ENCODE results near the gene DYDC2.
"Not testable (repeated sequence)": the region's sequence is repeated elsewhere in the genome, so short reads cannot be mapped to it uniquely, and the experiment has no call there.

DYDC2 gene, protein sequence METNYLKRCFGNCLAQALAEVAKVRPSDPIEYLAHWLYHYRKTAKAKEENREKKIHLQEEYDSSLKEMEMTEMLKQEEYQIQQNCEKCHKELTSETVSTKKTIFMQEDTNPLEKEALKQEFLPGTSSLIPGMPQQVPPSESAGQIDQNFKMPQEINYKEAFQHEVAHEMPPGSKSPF

DNA sequence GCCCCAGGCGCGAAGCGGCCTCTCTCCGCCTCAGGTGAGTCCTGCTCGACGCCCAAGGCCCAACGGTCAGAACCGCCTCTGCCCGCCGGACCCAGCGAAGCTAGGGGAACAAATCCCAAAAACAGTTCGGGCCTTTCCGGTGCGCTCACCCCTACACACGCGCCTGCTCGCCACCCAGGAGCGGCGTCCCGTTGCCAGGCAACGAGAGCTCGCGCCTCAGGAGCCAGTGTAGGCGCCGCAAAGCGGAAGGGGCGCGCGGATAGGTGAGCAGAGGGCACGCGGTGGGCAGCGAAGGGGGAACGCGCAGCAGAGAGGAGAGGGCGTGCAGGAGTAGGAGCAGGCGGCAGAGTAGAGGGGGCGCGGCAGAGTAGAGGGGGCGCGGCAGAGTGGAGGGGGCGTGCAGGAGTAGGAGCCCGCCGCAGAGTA is at the start of gene DYDC2, which contains the start of gene DYDC1:
TSS of gene DYDC2 (plus strand) at position 219 of the 426 bp plus-strand sequence. CDS start 5,663 bp downstream, outside the sequence.
TSS of gene DYDC1 (minus strand) at position 193 of the 426 bp plus-strand sequence. CDS start 4,154 bp downstream, outside the sequence.
- DNase-seq (ENCODE audit: low spot score), result no peak

DNA sequence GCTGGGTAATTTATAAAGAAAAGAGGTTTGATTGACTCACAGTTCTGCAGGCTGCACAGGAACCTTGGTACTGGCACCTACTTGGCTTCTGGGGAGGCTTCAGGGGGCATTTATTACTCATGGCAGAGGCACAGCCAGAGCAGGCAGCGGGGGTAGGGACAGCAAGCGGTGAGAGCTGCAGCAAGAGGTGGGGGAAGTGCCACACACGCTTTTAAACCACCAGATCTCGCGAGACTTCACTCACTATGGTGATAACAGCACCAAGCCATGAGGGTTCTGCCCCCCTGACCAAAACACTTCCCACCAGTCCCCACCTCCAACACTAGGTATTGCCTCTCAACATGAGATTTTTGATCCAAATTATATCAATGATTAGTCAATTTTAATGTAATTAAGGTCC is 43.1 kb upstream of the DYDC2 start:
- no peak for DNase-seq (ENCODE audit: low spot score)

DNA sequence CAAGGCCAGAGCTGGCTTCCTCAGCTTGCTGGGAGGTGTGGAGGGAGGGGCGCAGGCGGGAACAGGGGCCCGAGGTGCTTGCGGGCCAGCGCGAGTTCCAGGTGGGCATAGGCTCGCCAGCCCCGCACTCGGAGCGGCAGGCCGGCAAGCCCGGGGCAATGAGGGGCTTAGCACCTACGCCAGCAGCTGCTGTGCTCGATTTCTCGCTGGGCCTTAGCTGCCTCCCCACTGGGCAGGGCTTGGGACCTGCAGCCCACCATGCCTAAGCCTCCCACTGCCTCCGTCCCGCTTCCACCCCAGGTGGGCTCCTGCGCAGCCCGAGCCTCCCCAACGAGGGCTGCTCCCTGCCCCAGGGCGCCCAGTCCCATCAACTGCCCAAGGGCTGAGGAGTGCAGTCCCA is 41.2 kb upstream of the DYDC2 start:
- DNase-seq (ENCODE audit: low spot score), result no peak

DNA sequence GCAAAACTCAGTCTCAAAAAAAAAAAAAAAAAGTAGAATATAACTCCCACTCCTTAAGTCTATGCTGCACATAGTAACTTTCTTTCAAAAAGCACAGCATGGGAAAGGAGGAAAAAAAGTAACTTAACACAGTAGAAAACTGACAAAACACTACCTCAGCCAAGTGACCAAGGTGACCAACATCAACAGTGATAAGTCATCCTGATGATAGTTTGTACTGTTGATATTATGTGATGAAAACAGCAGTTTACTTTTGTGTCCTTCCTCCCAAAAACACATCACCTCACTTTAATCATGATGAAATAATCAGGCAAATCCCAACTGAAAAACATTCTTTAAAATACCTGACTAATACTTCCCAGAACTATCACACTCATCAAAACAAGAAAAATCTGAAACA is 37.8 kb upstream of the DYDC2 start:
- DNase-seq (ENCODE audit: low spot score), result no peak

DNA sequence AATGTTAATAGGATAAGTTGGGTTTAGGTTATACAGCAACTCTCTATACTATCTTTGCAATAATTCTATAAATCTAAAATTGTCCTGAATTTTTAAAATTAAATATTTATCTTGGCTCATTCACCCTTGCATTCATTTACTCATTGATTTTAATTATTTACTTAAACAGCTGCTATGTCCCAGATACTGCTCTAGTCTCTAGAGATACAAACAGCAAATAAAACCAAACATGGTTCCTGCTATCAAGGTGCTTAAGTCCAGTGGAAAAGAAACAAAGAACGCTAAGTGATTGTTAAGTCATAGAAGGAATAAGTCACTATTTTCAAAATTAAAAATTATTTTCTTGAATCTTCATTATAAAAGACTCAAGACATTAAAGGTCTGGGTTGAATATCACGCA is 37.3 kb upstream of the DYDC2 start:
- DNase-seq (ENCODE audit: low spot score), result no peak

DNA sequence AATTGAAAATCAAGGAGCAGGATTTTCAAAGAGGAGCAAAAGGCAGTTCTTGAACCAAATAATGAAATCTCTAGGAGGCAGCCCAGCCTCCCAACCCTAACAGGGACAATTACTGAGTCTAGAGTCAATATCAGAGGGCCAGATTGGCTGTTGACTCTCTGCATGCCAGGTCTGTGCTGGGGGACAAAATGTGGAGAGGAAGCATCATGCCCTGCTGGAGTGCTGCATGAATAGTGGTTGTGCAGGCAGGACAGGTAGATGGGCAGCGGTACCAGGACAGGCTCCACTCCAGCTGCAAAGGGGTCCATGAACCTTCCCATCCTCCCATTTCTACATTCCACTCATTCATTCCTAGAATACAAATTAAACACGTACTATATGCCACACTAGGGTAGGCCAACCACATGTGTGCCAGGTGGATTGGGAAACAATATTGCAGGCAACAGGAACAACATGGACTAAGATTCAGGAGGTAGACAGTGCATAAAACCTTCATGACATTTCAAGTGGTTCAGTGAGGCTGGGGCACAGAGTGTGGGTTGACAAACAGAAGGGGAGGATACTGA is 36.8 kb upstream of the DYDC2 start:
- no peak for DNase-seq (ENCODE audit: low spot score)

DNA sequence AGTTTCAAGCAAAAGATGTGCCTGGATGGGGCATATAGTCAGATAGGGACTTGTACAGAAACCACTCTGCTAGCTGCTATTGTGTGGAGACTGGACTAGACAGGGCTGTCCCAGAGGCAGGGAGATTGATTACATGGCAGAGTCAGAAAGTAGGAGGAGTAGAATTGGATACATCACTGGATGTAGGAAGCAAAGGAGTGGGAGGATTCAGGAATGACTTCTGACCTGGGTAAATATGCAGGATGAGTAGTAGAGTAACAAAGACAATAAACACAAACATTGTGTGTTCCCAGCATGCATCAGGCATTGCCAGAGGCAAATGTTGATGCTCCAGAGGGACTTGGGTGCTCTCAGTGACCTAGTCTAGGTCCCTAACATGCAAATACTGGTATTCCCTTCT is 36.2 kb upstream of the DYDC2 start:
- DNase-seq (ENCODE audit: low spot score), result no peak

DNA sequence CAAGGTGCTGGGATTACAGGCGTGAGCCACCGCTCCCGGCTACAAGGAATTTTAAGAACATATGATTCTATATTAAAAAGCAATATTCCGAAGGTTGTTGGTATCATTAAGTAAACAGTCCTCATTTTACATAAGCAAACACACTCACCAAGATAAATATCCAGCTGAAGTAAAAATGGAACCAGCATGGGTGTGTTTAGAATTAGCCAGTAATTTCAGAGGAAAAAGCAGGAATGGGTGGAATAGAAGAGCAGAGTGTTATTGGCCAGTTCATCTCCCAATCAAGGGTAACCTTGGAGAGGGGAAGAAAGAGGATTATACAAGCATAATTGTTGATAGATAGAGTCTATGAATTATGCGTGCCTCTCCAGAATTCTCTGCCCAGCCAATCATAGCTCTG is 35.4 kb upstream of the DYDC2 start:
- no peak for DNase-seq (ENCODE audit: low spot score)

DNA sequence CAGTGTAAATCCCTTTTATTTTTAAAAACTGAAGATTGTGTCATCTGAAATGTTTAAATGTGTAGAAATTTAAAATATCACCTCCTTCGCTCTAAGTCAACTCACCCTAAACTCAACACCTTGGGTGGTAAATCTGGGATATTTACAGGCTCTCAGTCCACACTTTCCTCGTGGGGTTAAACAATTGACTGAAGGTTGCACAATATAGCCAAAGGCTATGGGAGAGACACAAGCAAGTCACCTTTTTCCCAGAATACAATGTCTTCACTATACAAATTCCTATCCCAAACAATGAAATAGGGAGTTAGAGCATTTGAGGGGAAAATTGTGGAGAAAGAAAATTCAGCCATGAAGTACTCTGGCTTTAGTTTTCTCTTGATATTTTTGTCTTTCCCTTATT is 34.4 kb upstream of the DYDC2 start:
- DNase-seq (ENCODE audit: low spot score), result no peak

DNA sequence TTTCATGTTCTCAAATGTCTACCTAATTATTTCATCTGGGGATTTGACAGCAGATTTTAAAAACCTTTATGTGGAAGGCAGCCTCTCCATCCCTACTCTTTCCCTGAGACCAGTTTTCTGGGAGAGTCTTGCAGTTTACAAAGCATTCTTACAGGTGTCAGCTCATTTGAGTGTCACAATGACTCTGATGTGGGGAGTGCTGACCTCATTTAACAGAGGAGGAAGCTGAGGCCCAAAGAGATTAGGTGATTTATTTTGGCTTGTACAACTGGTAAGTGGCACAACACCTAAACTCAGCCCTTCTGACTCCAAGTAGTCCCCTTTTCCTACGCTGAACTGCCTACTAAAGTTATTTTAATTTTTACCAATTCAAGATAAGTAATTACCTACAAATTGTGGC is 33.9 kb upstream of the DYDC2 start:
- no peak for DNase-seq (ENCODE audit: low spot score)

DNA sequence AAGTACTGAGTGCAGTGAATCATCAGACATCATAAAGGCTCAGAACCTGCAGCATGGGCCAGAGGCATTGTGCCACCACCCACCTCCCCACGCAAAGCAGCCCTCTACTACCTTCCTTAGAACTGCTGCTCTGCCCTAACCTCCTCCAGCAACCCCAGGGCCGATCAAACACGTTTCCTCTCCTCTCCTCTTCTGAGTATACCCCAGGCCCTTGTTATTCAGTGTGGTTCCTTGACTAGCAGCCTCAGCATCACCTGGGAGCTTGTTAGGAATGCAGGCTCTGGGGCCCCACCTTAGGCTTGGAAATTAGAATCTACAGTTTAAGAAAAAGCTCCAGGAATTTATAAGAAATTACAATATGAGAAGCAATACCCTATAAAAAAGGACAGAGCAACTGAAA is 33.3 kb upstream of the DYDC2 start:
- DNase-seq (ENCODE audit: low spot score), result no peak

DNA sequence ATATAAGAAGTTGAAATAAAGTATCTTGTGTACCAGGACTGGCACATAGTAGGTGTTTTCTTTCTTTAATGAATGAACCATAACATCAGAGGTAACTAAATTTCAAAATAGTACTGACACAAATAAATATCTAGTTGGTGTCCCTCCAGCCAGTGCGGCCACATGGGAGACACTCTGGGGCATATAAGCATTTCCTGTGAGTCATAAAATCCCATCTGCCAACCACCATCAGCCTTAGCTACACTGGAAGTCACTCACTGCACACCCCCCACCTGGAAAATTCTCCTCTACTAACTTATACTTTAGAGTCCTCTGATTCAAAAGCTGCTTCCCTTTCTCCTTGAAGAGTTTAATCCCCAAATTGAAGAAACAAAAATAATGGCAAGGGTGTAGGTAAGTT is 32.5 kb upstream of the DYDC2 start:
- no peak for DNase-seq (ENCODE audit: low spot score)

DNA sequence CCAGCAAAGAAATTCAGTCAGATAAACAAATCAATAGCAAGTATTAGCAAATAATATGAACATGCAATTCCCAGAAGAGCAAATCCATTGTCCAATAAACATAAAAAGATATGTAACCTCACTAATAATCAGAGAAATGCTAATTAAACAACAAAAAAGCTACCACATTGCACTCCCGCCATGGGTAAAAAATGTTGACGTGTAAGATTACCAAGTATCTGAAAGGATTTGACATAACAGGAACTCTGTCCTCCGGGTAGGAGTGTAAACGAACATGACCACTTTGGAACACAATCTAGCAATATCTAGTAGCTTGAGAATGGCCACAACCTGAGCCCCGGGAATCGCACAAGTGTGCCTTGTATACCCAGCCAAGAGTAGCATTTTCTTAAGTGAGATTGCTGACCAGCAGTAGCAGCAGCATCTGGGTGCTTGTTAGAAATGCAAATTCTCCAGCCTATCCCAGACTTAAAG is 31.7 kb upstream of the DYDC2 start:
- DNase-seq (ENCODE audit: low spot score), result no peak

DNA sequence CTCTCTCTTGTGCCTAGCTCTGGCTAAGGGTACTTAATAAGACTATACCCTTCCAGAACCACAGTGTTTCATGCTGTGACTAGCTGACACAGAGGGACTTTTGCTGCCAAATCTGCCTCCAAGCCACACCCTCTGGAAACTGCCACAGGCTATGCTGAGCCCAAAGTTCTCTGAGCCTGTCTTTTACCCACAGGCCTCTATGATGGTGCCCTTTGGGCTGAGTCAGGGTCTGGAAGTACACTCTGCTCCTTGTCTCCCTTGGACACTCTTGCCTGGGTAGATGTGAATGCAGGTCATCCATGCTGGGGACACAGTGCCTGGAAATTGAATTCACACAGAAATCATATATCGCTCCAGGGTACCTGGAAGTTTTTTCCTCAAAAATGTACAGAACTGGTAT is 22.6 kb upstream of the DYDC2 start:
- DNase-seq (ENCODE audit: low spot score), result no peak

DNA sequence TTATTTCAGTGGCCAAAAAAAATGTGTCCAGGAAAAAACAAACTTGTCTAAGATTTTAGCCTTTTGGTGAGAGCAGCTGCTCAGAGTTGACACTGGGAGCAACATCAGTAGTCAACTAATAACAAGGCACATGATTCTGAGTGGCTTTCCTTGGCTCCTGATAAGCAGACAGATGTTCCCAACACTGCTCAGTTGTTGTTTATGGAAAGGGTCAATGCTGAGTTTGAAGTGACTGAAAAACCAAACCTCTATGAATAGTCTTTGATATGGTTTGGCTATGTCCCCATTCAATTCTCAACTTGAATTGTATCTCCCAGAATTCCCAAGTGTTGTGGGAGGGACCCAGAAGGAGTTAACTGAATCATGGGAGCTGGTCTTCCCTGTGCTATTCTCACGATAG is 12.3 kb upstream of the DYDC2 start:
- no peak for DNase-seq (ENCODE audit: low spot score)

DNA sequence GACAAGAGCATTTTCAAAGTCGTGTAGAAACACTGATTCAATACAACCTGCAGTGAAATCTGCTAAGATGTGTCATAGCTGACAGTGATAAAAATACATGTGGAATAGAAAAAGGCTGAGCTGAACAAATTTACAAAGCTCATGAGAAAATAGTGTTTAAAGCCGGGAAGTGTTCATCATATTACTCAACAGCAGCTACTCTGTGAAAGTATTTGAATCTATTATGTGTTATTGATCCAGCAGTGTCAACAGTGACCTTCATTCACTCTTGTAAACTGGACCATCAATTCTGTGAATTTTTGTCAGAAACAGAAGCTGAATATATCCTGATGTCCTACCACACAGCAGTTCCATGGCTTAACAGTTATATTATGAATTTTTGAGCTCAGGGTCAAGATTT is 11.7 kb upstream of the DYDC2 start:
- DNase-seq (ENCODE audit: low spot score), result no peak

DNA sequence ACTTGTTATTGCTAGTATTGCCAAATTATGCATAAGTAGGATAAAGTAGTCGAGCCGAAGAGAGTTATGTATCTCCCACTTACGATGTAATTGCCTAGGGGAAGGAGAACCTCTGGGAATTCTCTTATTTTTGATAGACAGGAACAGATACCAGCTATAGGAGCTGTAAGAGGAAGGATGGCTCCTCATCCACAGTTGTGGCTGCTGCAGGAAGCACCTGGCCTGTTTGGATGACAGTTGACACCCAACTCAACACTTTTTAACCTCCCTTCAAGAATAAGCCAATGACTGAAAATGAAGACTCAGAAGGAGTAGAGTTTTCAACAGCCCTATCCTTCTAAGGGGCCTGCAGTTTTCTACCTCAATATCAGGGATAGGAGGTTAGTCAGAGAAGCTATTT is 6.3 kb upstream of the DYDC2 start:
- no peak for DNase-seq (ENCODE audit: low spot score)

DNA sequence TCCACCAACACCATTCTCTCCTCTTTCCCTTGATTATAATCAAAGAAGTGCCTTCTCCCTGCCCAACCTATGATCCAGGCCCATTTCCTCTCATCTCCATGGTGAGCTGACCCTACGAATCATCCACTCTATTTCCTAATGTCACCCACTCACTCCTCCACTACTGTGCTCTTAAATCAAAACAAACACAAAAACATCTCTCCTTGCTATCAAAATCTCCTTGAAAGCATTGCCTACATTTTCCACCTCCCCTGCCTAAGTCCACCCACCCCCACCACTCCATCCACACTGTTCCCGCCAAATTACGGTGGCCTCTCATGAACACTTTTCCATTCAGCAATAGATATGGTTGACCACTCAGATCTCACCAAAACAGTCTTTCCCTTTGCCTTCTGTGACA is 5.4 kb upstream of the DYDC2 start:
- DNase-seq (ENCODE audit: low spot score), result no peak

DNA sequence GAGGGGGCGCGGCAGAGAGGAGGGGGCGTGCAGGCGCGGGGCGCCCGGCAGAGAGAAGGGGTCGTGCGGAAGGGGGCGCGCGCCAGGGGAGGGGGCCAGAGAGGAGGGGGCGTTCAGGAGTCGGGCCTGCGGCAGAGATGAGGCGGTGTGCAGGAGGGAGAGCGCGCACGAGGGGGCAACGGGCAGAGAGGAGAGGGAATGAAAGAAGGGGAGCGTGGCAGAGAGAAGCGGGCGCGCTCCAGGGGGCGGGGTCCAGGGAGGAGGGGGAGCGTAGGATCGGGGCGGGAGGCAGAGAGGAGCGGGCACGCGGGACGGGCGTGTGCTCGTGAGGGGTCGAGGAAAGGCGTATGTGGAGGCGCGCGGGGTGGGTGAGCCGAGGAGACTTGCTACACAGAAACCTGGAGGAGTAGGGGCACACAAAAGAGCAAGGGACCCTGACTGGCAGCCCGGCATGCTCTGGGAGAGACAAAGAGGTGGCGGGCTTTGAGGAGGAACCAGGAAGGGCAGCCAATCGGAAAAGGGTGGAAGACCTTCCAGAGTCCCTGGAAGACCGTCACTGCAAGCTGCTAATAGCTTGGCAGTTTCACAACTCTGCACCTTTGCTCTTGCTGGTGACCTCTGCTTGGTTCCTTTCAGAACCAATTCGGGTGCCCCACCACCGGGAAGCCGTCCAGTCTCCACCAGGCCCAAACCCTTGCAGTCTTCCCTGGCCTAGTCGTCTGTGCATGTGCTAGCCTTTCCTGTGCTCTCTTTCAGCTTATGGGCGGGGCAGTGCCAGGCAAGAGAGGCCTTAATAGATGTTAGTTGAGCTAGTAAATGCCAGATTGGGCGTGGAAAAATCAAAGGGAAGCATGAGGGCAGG is 639 bp downstream of the DYDC2 start:
- DNase-seq (ENCODE audit: low spot score), result no peak

DNA sequence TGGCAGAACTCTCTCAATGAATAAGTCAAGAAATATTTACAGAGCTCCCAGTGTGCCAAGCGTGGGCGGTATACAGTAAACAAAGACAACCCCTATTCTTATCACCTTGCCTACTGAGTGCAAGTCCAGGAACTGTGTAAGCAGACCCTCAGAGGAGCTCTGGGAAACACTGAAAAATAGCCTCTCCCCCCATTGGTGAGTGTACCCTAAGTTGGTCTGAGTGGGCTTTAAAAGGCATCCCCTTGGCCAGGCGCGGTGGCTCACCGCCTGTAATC is 1.2 kb downstream of the DYDC2 start:
- no peak for DNase-seq (ENCODE audit: low spot score)

DNA sequence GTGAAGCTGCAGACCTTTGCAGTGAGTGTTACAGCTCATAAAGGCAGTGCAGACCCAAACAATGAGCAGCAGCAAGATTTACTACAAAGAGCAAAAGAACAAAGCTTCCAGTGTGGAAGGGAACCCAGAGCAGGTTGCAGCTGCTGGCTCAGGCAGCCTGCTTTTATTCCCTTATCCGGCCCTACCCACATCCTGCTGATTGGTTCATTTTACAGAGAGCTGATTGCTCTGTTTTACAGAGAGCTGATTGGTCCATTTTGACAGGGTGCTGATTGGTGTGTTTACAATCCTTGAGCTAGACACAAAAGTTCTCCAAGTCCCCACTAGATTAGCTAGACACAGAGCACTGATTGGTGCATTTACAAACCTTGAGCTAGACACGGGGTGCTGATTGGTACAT is 2.3 kb downstream of the DYDC2 start:
- DNase-seq (ENCODE audit: low spot score), result not testable (repeated sequence)

DNA sequence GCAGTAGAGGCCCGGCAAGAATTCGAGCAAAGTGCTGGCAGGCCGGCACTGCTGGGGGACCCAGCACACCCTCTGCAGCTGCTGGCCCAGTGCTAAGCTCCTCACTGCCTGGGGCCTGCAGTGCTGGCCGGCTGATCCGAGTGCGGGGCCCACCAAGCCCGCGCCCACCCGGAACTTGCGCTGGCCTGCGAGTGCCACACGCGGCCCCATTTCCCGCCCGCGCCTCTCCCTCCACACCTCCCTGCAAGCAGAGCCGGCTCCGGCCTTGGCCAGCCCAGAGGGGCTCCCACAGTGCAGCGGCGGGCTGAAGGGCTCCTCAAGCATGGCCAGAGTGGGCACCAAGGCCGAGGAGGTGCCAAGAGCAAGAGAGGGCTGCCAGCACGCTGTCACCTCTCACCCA is 3.1 kb downstream of the DYDC2 start:
- no peak for DNase-seq (ENCODE audit: low spot score)

DNA sequence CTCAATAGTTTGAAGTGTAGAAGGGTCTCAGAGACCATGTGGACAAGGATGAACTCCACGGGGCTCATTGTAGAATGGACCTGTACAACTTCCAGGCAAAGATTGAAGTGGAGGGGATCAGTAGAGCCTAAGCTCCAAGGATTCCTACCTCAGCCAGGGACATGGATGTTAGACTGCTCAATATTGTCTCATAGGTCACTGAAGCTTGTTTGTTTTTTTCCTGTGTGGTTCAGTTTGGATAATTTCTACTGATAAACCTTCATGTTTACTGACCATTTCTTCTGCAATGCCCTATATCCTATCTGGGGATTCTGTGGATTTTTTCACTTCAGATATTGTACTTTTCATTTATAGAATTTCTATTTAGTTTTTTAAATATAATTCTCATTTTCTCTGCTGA is 8.9 kb downstream of the DYDC2 start:
- DNase-seq (ENCODE audit: low spot score), result no peak

DNA sequence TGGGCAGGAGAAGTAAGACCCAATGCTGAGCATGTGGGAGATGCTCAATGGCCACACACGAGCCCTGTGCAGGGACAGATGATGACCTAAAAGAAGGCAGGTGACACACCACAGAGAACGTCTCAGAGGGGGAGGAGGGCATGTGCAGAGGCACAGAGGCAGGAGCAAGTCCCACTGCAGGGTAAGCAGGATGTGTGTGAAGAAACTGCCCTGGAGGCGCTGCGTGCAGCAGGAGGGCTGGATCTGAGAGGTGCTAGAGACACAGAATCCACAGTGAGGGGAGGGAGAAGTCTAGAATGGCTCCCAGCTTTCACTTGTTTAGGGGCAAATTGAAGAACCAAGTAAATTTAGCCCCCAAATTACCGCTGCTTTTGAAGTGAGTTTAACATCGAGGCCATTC is 14.9 kb downstream of the DYDC2 start:
- DNase-seq (ENCODE audit: low spot score), result no peak
